HG03135 (cell line): ENCODE measurements around the gene KIF2B.
"Not testable (repeated sequence)": the region's sequence is repeated elsewhere in the genome, so short reads cannot be mapped to it uniquely, and the experiment has no call there.

Experiments
- ATAC-seq: cut with Tn5 transposase; IDR thresholded peaks from one replicate; pipeline ENCODE4 v1.9.1; 2021; ENCODE audit warnings: mild to moderate bottlenecking, moderate library complexity; ENCODE audit not compliant: unreplicated experiment

Gene KIF2B

GRCh38 chr17:53822764-53823163 lies at the start of gene KIF2B:
TSS of gene KIF2B (plus strand) at chr17:53822927. CDS start at chr17:53823034, 107 bp downstream.
- no peak for ATAC-seq

GRCh38 chr17:53780320-53780719 lies 42.4 kb upstream of the KIF2B start:
- no peak for ATAC-seq

DNA sequence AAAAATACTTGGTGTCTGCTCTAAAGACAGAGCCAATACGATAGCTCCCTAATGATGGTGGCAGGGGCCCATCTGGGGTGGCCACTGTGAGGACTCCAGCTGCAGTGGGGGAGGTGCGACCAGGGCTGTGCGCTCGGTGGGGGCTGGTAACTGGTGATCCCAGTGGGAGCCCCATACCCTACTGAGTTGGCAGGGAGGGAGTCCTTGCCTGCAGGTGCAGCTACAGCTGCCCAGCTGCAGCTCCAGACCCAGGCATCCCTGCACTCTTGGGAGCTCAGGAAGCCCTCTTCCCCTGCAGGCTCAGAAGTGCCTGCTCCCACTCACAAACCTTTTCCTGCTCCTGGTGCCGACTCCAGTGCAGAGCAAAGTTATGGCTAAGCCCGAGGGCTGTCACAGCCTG lies 31.2 kb upstream of the KIF2B start:
- ATAC-seq = no peak

GRCh38 chr17:53792451-53792850 lies 30.3 kb upstream of the KIF2B start:
- ATAC-seq = no peak

DNA sequence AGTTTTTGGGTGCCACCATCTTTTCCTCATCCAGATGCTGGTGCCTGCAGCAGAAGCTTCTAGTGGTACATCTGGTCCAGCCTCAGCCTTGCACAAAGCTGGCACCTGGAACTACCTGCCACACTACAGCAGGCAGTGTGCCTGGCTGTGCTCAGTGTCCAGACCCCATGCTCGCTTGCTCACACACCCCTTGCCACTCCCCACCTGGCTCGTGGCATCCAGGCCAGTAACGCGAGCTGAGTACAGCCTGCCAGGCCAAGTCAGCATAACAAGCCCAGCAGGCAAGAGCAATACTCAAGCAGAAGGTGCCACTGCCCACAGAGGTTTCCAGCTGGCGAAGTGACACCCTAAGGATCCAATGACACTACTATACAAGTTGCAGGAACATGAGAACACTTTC lies 29.7 kb upstream of the KIF2B start:
- ATAC-seq = no peak

DNA sequence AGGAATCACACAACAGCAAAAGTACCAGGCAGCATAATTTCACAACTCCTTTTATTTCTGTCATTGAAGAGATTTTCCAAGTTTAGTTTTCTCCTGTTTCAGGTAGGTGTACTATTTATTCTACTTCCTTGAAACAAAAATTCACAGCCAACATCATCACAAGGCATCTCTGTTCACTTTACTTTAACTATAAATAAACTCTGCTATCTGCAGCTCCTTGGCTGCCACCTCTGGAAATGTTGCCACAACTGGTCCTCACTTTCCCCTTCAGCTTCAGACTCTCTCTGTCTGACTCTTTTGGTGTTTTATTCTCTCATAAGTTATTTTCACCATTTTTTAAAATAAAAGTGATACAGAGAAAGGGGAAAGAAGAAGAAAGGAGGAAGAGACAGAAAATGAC lies 27.9 kb upstream of the KIF2B start:
- no peak for ATAC-seq

- ATAC-seq = no peak
Observed at GRCh38 chr17:53796642-53797041, 26.1 kb upstream of the KIF2B start.

DNA sequence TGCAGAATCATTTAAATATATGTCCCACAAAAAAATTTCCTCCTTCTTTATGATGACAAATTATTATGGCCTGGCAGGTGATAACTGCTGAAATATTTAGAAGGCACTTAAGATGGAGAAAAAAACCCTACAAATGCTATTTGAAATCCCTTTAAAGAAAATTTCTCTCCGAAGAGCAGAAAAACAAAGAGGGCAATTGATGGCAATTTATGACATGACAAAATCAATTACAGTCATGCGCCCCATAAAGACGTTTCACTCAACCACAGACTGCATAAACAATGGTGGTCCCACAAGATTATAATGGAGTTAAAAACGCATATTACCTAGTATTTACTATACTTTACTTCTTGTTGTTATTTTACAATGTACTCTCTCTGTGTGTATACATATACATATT lies 25.2 kb upstream of the KIF2B start:
- ATAC-seq = no peak

DNA sequence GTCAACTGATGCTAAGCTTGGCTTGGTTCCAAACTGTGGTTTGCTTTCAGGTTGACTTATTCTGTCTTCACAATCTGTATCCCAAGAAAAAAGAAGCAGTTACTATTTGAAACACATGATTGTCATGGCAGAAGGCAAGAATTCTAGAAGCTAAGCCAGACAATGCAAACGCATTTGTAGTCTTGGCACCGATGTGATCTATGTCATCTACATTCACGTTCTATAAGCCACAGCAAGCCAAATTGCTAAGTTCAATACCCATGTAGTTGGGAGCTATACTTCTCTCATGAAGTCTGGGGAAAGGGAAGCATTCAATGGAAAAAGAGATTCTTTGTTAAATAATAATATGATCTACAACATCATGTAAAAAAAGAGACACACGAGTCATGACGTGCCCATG lies 18.3 kb upstream of the KIF2B start:
- no peak for ATAC-seq

DNA sequence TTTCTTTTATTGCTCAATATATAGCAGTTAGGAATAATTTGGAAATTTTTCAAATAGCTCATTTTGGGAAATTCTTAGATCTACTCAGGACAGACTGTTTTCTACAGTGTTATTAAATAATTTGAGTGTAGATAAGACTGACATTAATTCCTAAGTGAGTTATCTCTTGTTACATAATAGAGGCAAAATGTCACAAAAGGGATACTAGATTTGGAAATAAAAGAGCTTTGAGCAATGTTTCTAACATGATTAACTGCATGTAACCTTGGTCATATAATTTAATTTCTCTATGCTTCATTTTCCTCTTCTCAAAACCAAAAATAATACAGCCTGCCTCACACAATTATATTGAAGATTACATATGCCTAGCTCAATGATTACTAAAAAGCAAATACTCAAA lies 16.3 kb upstream of the KIF2B start:
- ATAC-seq = no peak

GRCh38 chr17:53807286-53807685 lies 15.4 kb upstream of the KIF2B start:
- no peak for ATAC-seq

GRCh38 chr17:53818271-53818670 lies 4.5 kb upstream of the KIF2B start:
- ATAC-seq = no peak

GRCh38 chr17:53818929-53819328 lies 3.8 kb upstream of the KIF2B start:
- ATAC-seq = no peak

DNA sequence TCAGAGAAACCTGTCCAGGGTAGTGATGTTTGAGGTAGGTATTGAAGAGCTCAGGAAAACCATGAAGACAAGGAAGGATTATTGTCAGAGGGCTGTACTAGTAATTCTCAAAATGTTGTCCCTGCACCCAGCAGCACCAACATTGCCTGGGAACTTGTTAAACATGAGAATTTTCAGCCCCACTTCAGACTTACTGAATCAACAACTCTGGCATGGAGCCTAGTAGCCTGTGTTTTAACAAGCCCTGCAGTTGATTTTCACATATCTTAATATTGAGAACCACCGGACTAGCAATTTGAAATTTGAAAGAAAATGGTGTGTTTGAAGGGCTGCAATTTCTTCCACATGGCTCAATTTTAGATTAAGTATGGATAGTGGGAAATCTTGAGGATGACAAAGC lies 2.8 kb upstream of the KIF2B start:
- ATAC-seq = no peak

DNA sequence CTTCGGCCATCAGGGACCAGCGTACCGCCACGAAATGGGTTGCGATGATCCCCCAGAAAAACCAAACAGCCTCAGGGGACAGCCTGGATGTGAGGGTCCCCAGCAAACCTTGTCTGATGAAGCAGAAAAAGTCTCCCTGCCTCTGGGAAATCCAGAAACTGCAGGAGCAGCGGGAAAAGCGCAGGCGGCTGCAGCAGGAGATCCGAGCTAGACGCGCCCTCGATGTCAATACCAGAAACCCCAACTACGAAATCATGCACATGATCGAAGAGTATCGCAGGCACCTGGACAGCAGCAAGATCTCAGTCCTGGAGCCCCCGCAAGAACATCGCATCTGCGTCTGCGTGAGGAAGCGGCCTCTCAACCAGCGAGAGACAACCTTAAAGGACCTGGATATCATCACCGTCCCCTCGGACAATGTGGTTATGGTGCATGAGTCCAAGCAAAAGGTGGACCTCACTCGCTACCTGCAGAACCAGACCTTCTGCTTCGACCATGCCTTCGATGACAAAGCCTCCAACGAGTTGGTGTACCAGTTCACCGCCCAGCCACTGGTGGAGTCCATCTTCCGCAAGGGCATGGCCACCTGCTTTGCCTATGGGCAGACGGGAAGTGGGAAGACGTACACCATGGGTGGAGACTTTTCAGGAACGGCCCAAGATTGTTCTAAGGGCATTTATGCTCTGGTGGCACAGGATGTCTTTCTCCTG lies 769 bp downstream of the KIF2B start:
- ATAC-seq = no peak

- not testable (repeated sequence) for ATAC-seq
Observed at GRCh38 chr17:53834771-53835170, 12.0 kb downstream of the KIF2B start.

- ATAC-seq = no peak
Observed at GRCh38 chr17:53837131-53837530, 14.4 kb downstream of the KIF2B start.

GRCh38 chr17:53844491-53845107 lies 21.9 kb downstream of the KIF2B start:
- ATAC-seq = no peak

DNA sequence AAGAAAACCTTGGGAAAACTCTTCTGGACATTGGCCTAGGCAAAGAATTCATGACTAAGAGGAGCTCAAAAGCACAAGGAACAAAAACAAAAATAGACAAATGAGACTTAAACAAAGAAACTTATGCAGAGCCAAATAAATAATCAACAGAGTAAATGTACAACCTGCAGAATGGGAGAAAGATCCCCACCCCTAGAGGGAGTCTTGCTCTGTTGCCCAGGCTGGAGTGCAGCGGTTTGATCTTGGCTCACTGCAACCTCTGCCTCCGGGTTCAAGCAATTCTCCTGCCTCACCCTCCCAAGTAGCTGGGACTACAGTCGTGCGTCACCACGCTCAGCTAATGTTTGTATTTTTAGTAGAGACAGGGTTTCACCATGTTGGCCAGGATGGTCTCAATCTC lies 48.4 kb downstream of the KIF2B start:
- not testable (repeated sequence) for ATAC-seq
